GM23338 (cell line): ENCODE data around the gene ARHGEF17. TPM values are rescaled to one million over a fixed set of nuclear protein-coding genes. Genes with fewer than 3 reads are reported as not detected.
A peak's percentile ranks its signal among the peaks of the same experiment; 100 is the strongest.

Source experiments
- ATAC-seq: fragments of 200-7000 bp; cut with Tn5 transposase; 3 replicates; pipeline ENCODE4 v1.9.1; 2020
- DNase-seq: peaks from one replicate; pipeline ENCODE4 v3.0.0-alpha.2; 2015; ENCODE audit warnings: low spot score
- H2AFZ ChIP-seq: fragments of 200-600 bp; sonication (generic); 2 replicates; pipeline ENCODE4 v1.8.0; 2016; ENCODE audit warnings: antibody characterized with exemption, mild to moderate bottlenecking, moderate library complexity
- H3F3A ChIP-seq: fragments of 200-600 bp; sonication (generic); replicated peaks from 2 replicates; pipeline ENCODE4 v1.8.0; 2017; ENCODE audit warnings: antibody characterized with exemption, mixed run types, low read depth
- H3K27ac ChIP-seq: fragments of 200-600 bp; sonication (generic); 2 replicates; pipeline ENCODE4 v1.6.1; 2016; ENCODE audit warnings: low read depth
- H3K27me3 ChIP-seq: fragments of 200-600 bp; sonication (generic); 2 replicates; pipeline ENCODE4 v1.8.0; 2016; ENCODE audit warnings: mild to moderate bottlenecking, mixed run types, moderate library complexity; ENCODE audit not compliant: insufficient read depth
- H3K36me3 ChIP-seq: fragments of 200-600 bp; sonication (generic); 2 replicates; pipeline ENCODE4 v1.8.0; 2016; ENCODE audit warnings: mild to moderate bottlenecking; ENCODE audit not compliant: insufficient read depth
- H3K4me1 ChIP-seq: fragments of 200-600 bp; sonication (generic); 2 replicates; pipeline ENCODE4 v1.8.0; 2016; ENCODE audit warnings: mild to moderate bottlenecking, moderate library complexity; ENCODE audit not compliant: insufficient read depth
- H3K4me2 ChIP-seq: fragments of 200-600 bp; sonication (generic); 2 replicates; pipeline ENCODE4 v1.7.1; 2017; ENCODE audit warnings: mixed run types
- H3K4me3 ChIP-seq: fragments of 200-600 bp; sonication (generic); 2 replicates; pipeline ENCODE4 v1.6.1; 2016; ENCODE audit warnings: mixed run types
- H3K79me2 ChIP-seq: fragments of 200-600 bp; sonication (generic); replicated peaks from 2 replicates; pipeline ENCODE4 v1.8.0; 2017; ENCODE audit warnings: mild to moderate bottlenecking; ENCODE audit not compliant: insufficient read depth
- H3K9me2 ChIP-seq: fragments of 200-600 bp; sonication (generic); 2 replicates; pipeline ENCODE4 v1.8.0; 2017; ENCODE audit not compliant: insufficient read depth
- H4K20me1 ChIP-seq: fragments of 200-600 bp; sonication (generic); replicated peaks from 2 replicates; pipeline ENCODE4 v1.8.0; 2017; ENCODE audit warnings: mild to moderate bottlenecking; ENCODE audit not compliant: insufficient read depth
- H3K27ac Mint-ChIP-seq: 2 replicates; pipeline ENCODE4 v1.8.0; 2020; ENCODE audit warnings: inconsistent platforms, mild to moderate bottlenecking, moderate library complexity, mixed read lengths
- H3K27me3 Mint-ChIP-seq: 3 replicates; pipeline ENCODE4 v1.8.0; 2022; ENCODE audit warnings: low read depth, mild to moderate bottlenecking, moderate library complexity, mixed read lengths, inconsistent platforms; ENCODE audit not compliant: insufficient read depth, poor library complexity
- H3K36me3 Mint-ChIP-seq: 3 replicates; pipeline ENCODE4 v1.8.0; 2021; ENCODE audit warnings: low read depth, mild to moderate bottlenecking, inconsistent platforms, moderate library complexity, mixed read lengths
- H3K4me1 Mint-ChIP-seq: 3 replicates; pipeline ENCODE4 v1.8.0; 2020; ENCODE audit warnings: mild to moderate bottlenecking, inconsistent platforms, mixed read lengths
- H3K4me3 Mint-ChIP-seq: 3 replicates; pipeline ENCODE4 v1.8.0; 2021; ENCODE audit warnings: moderate library complexity, mild to moderate bottlenecking, inconsistent platforms, mixed read lengths
- H3K9me3 Mint-ChIP-seq: 3 replicates; pipeline ENCODE4 v1.8.0; 2020; ENCODE audit warnings: moderate library complexity, mild to moderate bottlenecking, inconsistent platforms, mixed read lengths
- EZH2phosphoT487 ChIP-seq: fragments of 200-600 bp; sonication (generic); IDR thresholded peaks from one replicate; pipeline ENCODE4 v1.8.1; 2018; ENCODE audit warnings: antibody characterized with exemption; ENCODE audit not compliant: unreplicated experiment
- JUNB ChIP-seq: IDR thresholded peaks from one replicate; pipeline ENCODE4 v1.6.1; 2016; ENCODE audit warnings: antibody characterized with exemption; ENCODE audit not compliant: unreplicated experiment
- POLR2AphosphoS5 ChIP-seq: IDR thresholded peaks from 2 replicates; pipeline ENCODE4 v1.6.1; 2016; ENCODE audit warnings: antibody characterized with exemption, low read depth
- STAT1 ChIP-seq: IDR thresholded peaks from one replicate; pipeline ENCODE4 v1.6.1; 2016; ENCODE audit warnings: antibody characterized with exemption; ENCODE audit not compliant: unreplicated experiment
- polyA plus RNA-seq: library from polyadenylated mRNA; unstranded; fragments of >200 nt; fragmentation: Nextera tagmentation; extraction: Ambion mirVana; gene quantifications from 2 replicates; pipeline ENCODE4 v1.2.1, GENCODE V29; 2016
- total RNA-seq: library from RNA; depleted of rRNA; stranded (reverse); fragments of >200 nt; shearing (Covaris generic); gene quantifications from 2 replicates; pipeline ENCODE4 v1.2.3, GENCODE V29; 2014
- TF ChIP-seq, protein P1 (sequence below): IDR thresholded peaks from 2 replicates; pipeline ENCODE4 v1.6.1; 2016; ENCODE audit warnings: antibody characterized with exemption
- TF ChIP-seq, protein P2 (sequence below): IDR thresholded peaks from one replicate; pipeline ENCODE4 v1.6.1; 2018; ENCODE audit warnings: antibody characterized with exemption; ENCODE audit not compliant: unreplicated experiment
- TF ChIP-seq, protein P3 (sequence below), 2 experiments: fragments of 200-600 bp in 1 of 2; sonication (generic) in 1 of 2; conservative IDR thresholded peaks; 2 replicates each; pipeline versions ENCODE4 v1.5.1 to v1.6.1; 2016 to 2017; ENCODE audit warnings: antibody characterized with exemption in 2 of 2, low read depth in 2 of 2, mild to moderate bottlenecking in 2 of 2, moderate library complexity in 1 of 2

Gene ARHGEF17
- total and polyA plus RNA-seq, 2 experiments from 2014 or later, result 2.9 to 15.0 TPM

DNA sequence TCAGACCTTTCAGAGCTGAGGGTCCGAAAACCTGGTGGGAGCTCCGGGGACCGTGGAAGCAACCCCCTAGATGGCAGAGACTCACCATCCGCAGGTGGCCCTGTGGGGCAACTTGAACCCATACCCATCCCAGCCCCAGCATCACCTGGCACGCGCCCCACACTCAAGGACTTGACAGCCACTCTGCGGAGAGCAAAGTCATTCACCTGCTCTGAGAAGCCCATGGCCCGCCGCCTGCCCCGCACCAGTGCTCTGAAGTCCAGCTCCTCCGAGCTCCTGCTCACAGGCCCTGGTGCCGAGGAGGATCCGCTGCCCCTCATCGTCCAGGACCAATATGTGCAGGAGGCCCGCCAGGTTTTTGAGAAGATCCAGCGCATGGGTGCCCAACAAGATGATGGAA lies 2.0 kb downstream of the ARHGEF17 start:
- H3K36me3 Mint-ChIP-seq, result no peaks in the 10 kb centered on the region; the same call in 2 of the 3 replicates
- H3K4me2 ChIP-seq, result peak overlapping the region; percentile 96
- peaks cover 41% of the 10 kb centered on the region for H3K27me3 Mint-ChIP-seq
- no peaks in the 10 kb centered on the region for H3K9me3 Mint-ChIP-seq
- H4K20me1 ChIP-seq, result peaks cover 23% of the 10 kb centered on the region
- no peak overlapping the region for H3K27ac ChIP-seq
- no peak overlapping the region for H3K27ac Mint-ChIP-seq
- H2AFZ ChIP-seq, result no peak overlapping the region
- DNase-seq, result no peak
- no peak for TF ChIP-seq POLR2AphosphoS5
- 0 out of 2 replicates have a peak, but pooled peaks cover 8% of the 10 kb centered on the region for H3K79me2 ChIP-seq
- peaks cover 36% of the 10 kb centered on the region for H3K4me1 Mint-ChIP-seq
- peak overlapping the region; percentile 63; the same call in 1 of the 3 replicates for H3K4me3 Mint-ChIP-seq
- H3K4me1 ChIP-seq, result peaks cover 9% of the 10 kb centered on the region
- H3K36me3 ChIP-seq, result no peaks in the 10 kb centered on the region
- no peaks in the 10 kb centered on the region for H3K9me2 ChIP-seq
- no peaks in the 10 kb centered on the region for H3F3A ChIP-seq
- H3K4me3 ChIP-seq, result peak overlapping the region; percentile 89
- peaks cover 26% of the 10 kb centered on the region for H3K27me3 ChIP-seq
- no peak for ATAC-seq

DNA sequence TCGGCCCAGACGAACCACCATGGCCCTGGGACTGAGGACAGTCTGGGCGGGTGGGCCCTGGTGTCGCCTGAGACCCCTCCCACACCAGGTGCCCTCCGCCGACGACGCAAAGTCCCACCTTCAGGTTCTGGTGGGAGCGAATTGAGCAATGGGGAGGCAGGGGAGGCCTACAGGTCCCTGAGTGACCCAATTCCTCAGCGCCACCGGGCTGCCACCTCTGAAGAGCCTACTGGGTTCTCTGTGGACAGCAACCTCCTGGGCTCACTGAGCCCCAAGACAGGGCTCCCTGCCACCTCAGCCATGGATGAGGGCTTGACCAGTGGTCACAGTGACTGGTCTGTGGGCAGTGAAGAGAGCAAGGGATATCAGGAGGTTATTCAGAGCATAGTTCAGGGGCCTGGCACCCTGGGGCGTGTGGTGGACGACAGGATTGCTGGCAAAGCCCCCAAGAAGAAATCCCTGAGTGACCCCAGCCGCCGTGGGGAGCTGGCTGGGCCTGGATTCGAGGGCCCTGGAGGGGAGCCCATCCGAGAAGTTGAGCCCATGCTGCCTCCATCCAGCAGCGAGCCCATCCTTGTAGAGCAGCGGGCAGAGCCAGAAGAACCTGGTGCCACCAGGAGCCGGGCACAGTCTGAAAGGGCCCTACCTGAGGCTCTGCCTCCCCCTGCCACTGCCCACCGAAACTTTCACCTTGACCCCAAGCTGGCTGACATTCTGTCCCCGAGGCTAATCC lies 2.8 kb downstream of the ARHGEF17 start:
- no peak overlapping the region for H3K4me3 ChIP-seq
- no peaks in the 10 kb centered on the region for H3K9me2 ChIP-seq
- TF ChIP-seq POLR2AphosphoS5, result no peak
- H3F3A ChIP-seq, result no peaks in the 10 kb centered on the region
- H3K79me2 ChIP-seq, result 0 out of 2 replicates have a peak, but pooled peaks cover 8% of the 10 kb centered on the region
- H3K36me3 ChIP-seq, result no peaks in the 10 kb centered on the region
- H3K4me1 ChIP-seq, result peaks cover 9% of the 10 kb centered on the region
- Mint-ChIP-seq H3K27ac (no peak overlapping the region), H3K36me3 (no peaks in the 10 kb centered on the region; the same call in 2 of the 3 replicates), H3K4me3 (no peak overlapping the region), H3K9me3 (no peaks in the 10 kb centered on the region), H3K27me3 (peaks cover 39% of the 10 kb centered on the region), H3K4me1 (peaks cover 33% of the 10 kb centered on the region)
- H3K27me3 ChIP-seq, result peaks cover 25% of the 10 kb centered on the region
- peaks cover 23% of the 10 kb centered on the region for H4K20me1 ChIP-seq
- H3K4me2 ChIP-seq, result no peak overlapping the region
- no peak for DNase-seq
- H3K27ac ChIP-seq, result no peak overlapping the region
- no peak for ATAC-seq
- no peak overlapping the region for H2AFZ ChIP-seq

DNA sequence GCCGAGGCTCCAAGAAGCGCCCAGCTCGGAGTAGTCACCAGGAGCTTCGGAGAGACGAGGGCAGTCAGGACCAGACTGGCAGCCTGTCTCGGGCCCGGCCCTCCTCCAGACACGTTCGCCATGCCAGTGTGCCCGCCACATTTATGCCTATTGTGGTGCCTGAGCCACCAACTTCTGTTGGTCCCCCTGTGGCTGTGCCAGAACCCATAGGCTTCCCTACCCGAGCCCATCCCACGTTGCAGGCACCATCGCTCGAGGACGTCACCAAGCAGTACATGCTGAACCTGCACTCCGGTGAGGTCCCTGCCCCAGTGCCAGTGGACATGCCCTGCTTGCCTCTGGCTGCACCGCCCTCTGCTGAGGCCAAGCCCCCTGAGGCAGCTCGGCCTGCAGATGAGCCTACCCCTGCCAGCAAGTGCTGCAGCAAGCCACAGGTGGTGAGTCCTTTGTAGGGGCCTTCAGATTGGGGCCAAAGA lies 3.4 kb downstream of the ARHGEF17 start:
- H3K4me3 Mint-ChIP-seq, result no peak overlapping the region
- no peak overlapping the region for H3K27ac ChIP-seq
- ATAC-seq, result no peak
- no peak overlapping the region for H3K27ac Mint-ChIP-seq
- peaks cover 36% of the 10 kb centered on the region for H3K27me3 Mint-ChIP-seq
- H2AFZ ChIP-seq, result no peak overlapping the region
- no peaks in the 10 kb centered on the region for H3K9me3 Mint-ChIP-seq
- H3K9me2 ChIP-seq, result no peaks in the 10 kb centered on the region
- H3K27me3 ChIP-seq, result peaks cover 19% of the 10 kb centered on the region
- peaks cover 3% of the 10 kb centered on the region for H3K36me3 Mint-ChIP-seq
- no peaks in the 10 kb centered on the region for H3K36me3 ChIP-seq
- DNase-seq, result no peak
- no peaks in the 10 kb centered on the region for H3F3A ChIP-seq
- H3K4me1 ChIP-seq, result peaks cover 7% of the 10 kb centered on the region
- 0 out of 2 replicates have a peak, but pooled peaks cover 8% of the 10 kb centered on the region for H3K79me2 ChIP-seq
- H3K4me3 ChIP-seq, result no peak overlapping the region
- peaks cover 37% of the 10 kb centered on the region for H3K4me1 Mint-ChIP-seq
- no peak overlapping the region for H3K4me2 ChIP-seq
- H4K20me1 ChIP-seq, result peaks cover 23% of the 10 kb centered on the region
- TF ChIP-seq JUNB (no peak), EZH2phosphoT487 (no peak), STAT1 (no peak)
- TF ChIP-seq, protein P1, sequence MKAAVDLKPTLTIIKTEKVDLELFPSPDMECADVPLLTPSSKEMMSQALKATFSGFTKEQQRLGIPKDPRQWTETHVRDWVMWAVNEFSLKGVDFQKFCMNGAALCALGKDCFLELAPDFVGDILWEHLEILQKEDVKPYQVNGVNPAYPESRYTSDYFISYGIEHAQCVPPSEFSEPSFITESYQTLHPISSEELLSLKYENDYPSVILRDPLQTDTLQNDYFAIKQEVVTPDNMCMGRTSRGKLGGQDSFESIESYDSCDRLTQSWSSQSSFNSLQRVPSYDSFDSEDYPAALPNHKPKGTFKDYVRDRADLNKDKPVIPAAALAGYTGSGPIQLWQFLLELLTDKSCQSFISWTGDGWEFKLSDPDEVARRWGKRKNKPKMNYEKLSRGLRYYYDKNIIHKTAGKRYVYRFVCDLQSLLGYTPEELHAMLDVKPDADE, result no peak
- TF ChIP-seq, protein P2, sequence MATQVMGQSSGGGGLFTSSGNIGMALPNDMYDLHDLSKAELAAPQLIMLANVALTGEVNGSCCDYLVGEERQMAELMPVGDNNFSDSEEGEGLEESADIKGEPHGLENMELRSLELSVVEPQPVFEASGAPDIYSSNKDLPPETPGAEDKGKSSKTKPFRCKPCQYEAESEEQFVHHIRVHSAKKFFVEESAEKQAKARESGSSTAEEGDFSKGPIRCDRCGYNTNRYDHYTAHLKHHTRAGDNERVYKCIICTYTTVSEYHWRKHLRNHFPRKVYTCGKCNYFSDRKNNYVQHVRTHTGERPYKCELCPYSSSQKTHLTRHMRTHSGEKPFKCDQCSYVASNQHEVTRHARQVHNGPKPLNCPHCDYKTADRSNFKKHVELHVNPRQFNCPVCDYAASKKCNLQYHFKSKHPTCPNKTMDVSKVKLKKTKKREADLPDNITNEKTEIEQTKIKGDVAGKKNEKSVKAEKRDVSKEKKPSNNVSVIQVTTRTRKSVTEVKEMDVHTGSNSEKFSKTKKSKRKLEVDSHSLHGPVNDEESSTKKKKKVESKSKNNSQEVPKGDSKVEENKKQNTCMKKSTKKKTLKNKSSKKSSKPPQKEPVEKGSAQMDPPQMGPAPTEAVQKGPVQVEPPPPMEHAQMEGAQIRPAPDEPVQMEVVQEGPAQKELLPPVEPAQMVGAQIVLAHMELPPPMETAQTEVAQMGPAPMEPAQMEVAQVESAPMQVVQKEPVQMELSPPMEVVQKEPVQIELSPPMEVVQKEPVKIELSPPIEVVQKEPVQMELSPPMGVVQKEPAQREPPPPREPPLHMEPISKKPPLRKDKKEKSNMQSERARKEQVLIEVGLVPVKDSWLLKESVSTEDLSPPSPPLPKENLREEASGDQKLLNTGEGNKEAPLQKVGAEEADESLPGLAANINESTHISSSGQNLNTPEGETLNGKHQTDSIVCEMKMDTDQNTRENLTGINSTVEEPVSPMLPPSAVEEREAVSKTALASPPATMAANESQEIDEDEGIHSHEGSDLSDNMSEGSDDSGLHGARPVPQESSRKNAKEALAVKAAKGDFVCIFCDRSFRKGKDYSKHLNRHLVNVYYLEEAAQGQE, result no peak
- TF ChIP-seq, protein P3, sequence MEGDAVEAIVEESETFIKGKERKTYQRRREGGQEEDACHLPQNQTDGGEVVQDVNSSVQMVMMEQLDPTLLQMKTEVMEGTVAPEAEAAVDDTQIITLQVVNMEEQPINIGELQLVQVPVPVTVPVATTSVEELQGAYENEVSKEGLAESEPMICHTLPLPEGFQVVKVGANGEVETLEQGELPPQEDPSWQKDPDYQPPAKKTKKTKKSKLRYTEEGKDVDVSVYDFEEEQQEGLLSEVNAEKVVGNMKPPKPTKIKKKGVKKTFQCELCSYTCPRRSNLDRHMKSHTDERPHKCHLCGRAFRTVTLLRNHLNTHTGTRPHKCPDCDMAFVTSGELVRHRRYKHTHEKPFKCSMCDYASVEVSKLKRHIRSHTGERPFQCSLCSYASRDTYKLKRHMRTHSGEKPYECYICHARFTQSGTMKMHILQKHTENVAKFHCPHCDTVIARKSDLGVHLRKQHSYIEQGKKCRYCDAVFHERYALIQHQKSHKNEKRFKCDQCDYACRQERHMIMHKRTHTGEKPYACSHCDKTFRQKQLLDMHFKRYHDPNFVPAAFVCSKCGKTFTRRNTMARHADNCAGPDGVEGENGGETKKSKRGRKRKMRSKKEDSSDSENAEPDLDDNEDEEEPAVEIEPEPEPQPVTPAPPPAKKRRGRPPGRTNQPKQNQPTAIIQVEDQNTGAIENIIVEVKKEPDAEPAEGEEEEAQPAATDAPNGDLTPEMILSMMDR (conservative IDR thresholded peaks at IDR 0.05; ENCODE audit: low read depth in 2 of 2), result no peak
